HEK293 (cell line): ENCODE results near the gene ALOX15B.
"Not testable (repeated sequence)": the region's sequence is repeated elsewhere in the genome, so short reads cannot be mapped to it uniquely, and the experiment has no call there.

Experiments used
- CTCF ChIA-PET: fragments of 350-600 bp; formaldehyde crosslinking; extraction: SDS; loops from one replicate; lab custom pipeline; 2021; ENCODE audit warnings: antibody characterized with exemption; lab: Yijun Ruan, JAX
- POLR2A ChIA-PET: fragments of 300-600 bp; formaldehyde crosslinking; extraction: SDS; loops from one replicate; lab custom pipeline; 2020; ENCODE audit warnings: antibody characterized with exemption, inconsistent platforms; lab: Yijun Ruan, JAX
- H3K27ac ChIP-seq: fragments of 200-500 bp; sonication (Bioruptor generic); 2 replicates; pipeline ENCODE4 v1.5.1; 2014; ENCODE audit warnings: low read depth, low read length, control low read depth, inconsistent platforms; ENCODE audit errors: extremely low read depth
- H3K36me3 ChIP-seq, 2 experiments: fragments of 200-500 bp in 1 of 2; sonication (Bioruptor generic) in 1 of 2; 1 replicate in 1 of 2; 2 replicates in 1 of 2; pipeline ENCODE4 v1.5.1; 2014 to 2017; ENCODE audit warnings: inconsistent platforms in 2 of 2, low read length in 2 of 2; ENCODE audit not compliant: control insufficient read depth in 2 of 2, insufficient read depth in 1 of 2
- H3K4me1 ChIP-seq: fragments of 200-500 bp; sonication (Bioruptor generic); 2 replicates; pipeline ENCODE4 v1.5.1; 2014; ENCODE audit warnings: mild to moderate bottlenecking, low read length, inconsistent platforms; ENCODE audit not compliant: control insufficient read depth, insufficient read depth
- H3K4me3 ChIP-seq: 2 replicates; pipeline ENCODE4 v1.5.1; 2011; ENCODE audit warnings: low read depth, mild to moderate bottlenecking, control low read depth, low read length, moderate library complexity
- H3K9me3 ChIP-seq: fragments of 200-500 bp; sonication (Bioruptor generic); 2 replicates; pipeline ENCODE4 v1.5.1; 2014; ENCODE audit warnings: low read depth, low read length, inconsistent platforms; ENCODE audit not compliant: control insufficient read depth, insufficient read depth
- GLIS1 ChIP-seq: fragments of 450-650 bp; formaldehyde crosslinking; IDR thresholded peaks from 2 replicates; pipeline ENCODE4 v1.5.1; 2016; ENCODE audit warnings: missing biosample characterization, missing genetic modification characterization
- KLF7 ChIP-seq: fragments of 450-650 bp; formaldehyde crosslinking; IDR thresholded peaks from 2 replicates; pipeline ENCODE4 v1.5.1; 2016; ENCODE audit warnings: missing biosample characterization, missing genetic modification characterization, borderline replicate concordance
- REPIN1 ChIP-seq: fragments of 450-650 bp; formaldehyde crosslinking; IDR thresholded peaks from 2 replicates; pipeline ENCODE4 v1.5.1; 2017; ENCODE audit warnings: missing biosample characterization, missing genetic modification characterization, low read depth
- WT1 ChIP-seq: fragments of 450-650 bp; formaldehyde crosslinking; IDR thresholded peaks from 2 replicates; pipeline ENCODE4 v1.5.1; 2016; ENCODE audit warnings: missing biosample characterization, missing genetic modification characterization
- ZFP69B ChIP-seq: fragments of 450-650 bp; formaldehyde crosslinking; IDR thresholded peaks from 2 replicates; pipeline ENCODE4 v1.5.1; 2016; ENCODE audit warnings: missing biosample characterization, missing genetic modification characterization
- ZNF112 ChIP-seq: fragments of 450-650 bp; formaldehyde crosslinking; IDR thresholded peaks from 2 replicates; pipeline ENCODE4 v1.5.0; 2017; ENCODE audit warnings: missing biosample characterization, missing genetic modification characterization
- ZNF121 ChIP-seq: fragments of 450-650 bp; formaldehyde crosslinking; IDR thresholded peaks from 2 replicates; pipeline ENCODE4 v1.5.1; 2016; ENCODE audit warnings: missing biosample characterization, missing genetic modification characterization
- ZNF202 ChIP-seq: fragments of 450-650 bp; formaldehyde crosslinking; IDR thresholded peaks from 2 replicates; pipeline ENCODE4 v1.5.1; 2016; ENCODE audit warnings: missing biosample characterization, missing genetic modification characterization, borderline replicate concordance
- ZNF221 ChIP-seq: fragments of 450-650 bp; formaldehyde crosslinking; IDR thresholded peaks from 2 replicates; pipeline ENCODE4 v1.5.1; 2017; ENCODE audit warnings: missing biosample characterization, missing genetic modification characterization, borderline replicate concordance
- ZNF549 ChIP-seq: fragments of 450-650 bp; IDR thresholded peaks from 2 replicates; pipeline ENCODE4 v1.5.1; 2018; ENCODE audit warnings: missing biosample characterization, missing genetic modification characterization, mild to moderate bottlenecking, inconsistent platforms, moderate library complexity
- ZNF558 ChIP-seq: fragments of 450-650 bp; formaldehyde crosslinking; IDR thresholded peaks from 2 replicates; pipeline ENCODE4 v1.5.1; 2016; ENCODE audit warnings: missing biosample characterization, missing genetic modification characterization
- ZNF629 ChIP-seq: fragments of 450-650 bp; formaldehyde crosslinking; IDR thresholded peaks from 2 replicates; pipeline ENCODE4 v1.5.1; 2017; ENCODE audit warnings: missing biosample characterization, missing genetic modification characterization
- ZNF670 ChIP-seq: fragments of 450-650 bp; formaldehyde crosslinking; IDR thresholded peaks from 2 replicates; pipeline ENCODE4 v1.5.1; 2016; ENCODE audit warnings: missing biosample characterization, missing genetic modification characterization, low read depth
- ZNF837 ChIP-seq: fragments of 450-650 bp; formaldehyde crosslinking; IDR thresholded peaks from 2 replicates; pipeline ENCODE4 v1.5.1; 2016; ENCODE audit warnings: missing biosample characterization, missing genetic modification characterization
- ZSCAN23 ChIP-seq: fragments of 450-650 bp; formaldehyde crosslinking; IDR thresholded peaks from 2 replicates; pipeline ENCODE4 v1.5.1; 2016; ENCODE audit warnings: missing biosample characterization, missing genetic modification characterization
- TF ChIP-seq, protein P1 (sequence below): fragments of 450-650 bp; formaldehyde crosslinking; IDR thresholded peaks from 2 replicates; pipeline ENCODE4 v1.5.1; 2017; ENCODE audit warnings: missing biosample characterization, missing genetic modification characterization
- TF ChIP-seq, protein P2 (sequence below): fragments of 450-650 bp; formaldehyde crosslinking; IDR thresholded peaks from 2 replicates; pipeline ENCODE4 v1.5.1; 2016; ENCODE audit warnings: missing biosample characterization, missing genetic modification characterization
- TF ChIP-seq, protein P3 (sequence below): IDR thresholded peaks from 2 replicates; pipeline ENCODE4 v1.6.1; 2011; ENCODE audit warnings: mild to moderate bottlenecking, low read depth, low read length, borderline replicate concordance
- TF ChIP-seq, protein P4 (sequence below): fragments of 450-650 bp; formaldehyde crosslinking; IDR thresholded peaks from 2 replicates; pipeline ENCODE4 v1.5.1; 2016; ENCODE audit warnings: missing biosample characterization, missing genetic modification characterization

Gene ALOX15B

DNA sequence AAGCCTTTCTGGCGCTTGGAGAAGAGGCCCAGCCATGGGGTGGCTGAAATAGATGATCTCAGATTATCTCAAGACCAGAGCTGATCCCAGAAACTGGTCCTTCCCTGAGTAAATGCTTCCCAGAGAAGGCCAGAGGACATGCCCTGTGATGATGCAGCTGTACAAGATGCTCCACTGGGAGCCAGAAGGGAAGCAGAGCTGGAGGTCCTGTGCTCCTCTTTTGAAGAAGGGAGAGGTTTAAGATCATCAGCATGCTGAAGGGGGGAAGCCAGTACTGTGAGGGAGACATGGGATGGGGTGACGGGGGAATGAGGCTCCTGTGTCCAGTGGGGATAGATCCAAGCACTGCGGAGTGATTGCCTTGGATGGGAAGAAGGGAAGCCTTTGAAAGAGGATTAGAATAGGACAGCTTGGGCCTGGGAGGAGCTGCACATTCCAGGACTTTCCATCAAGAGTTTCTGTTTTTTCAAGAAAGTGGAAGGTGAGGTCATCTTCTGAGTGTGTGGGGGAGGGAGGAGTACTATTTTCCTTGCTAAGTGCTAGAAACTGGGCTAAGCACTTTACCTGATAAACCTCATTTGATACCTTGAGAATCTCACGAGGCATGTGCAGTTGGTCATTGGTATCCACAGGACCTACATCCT, 16.4 kb upstream of the ALOX15B start (continued):
- TF ChIP-seq, protein P1, sequence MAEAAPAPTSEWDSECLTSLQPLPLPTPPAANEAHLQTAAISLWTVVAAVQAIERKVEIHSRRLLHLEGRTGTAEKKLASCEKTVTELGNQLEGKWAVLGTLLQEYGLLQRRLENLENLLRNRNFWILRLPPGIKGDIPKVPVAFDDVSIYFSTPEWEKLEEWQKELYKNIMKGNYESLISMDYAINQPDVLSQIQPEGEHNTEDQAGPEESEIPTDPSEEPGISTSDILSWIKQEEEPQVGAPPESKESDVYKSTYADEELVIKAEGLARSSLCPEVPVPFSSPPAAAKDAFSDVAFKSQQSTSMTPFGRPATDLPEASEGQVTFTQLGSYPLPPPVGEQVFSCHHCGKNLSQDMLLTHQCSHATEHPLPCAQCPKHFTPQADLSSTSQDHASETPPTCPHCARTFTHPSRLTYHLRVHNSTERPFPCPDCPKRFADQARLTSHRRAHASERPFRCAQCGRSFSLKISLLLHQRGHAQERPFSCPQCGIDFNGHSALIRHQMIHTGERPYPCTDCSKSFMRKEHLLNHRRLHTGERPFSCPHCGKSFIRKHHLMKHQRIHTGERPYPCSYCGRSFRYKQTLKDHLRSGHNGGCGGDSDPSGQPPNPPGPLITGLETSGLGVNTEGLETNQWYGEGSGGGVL (tag by site-specific recombination), result peak; percentile 27; the same call in 1 of the 2 replicates
- TF ChIP-seq ZNF629 (tag by site-specific recombination) (0 out of 2 replicates have a peak, but pooled peaks have one; percentile 13), ZNF670 (no peak), REPIN1 (tag by site-specific recombination) (no peak), WT1 (tag by site-specific recombination) (no peak), ZNF837 (tag by site-specific recombination) (no peak), ZNF221 (tag by site-specific recombination) (no peak), ZNF549 (tag by site-specific recombination) (no peak), ZNF558 (tag by site-specific recombination) (no peak), ZSCAN23 (tag by site-specific recombination) (no peak)
- TF ChIP-seq, protein P2, sequence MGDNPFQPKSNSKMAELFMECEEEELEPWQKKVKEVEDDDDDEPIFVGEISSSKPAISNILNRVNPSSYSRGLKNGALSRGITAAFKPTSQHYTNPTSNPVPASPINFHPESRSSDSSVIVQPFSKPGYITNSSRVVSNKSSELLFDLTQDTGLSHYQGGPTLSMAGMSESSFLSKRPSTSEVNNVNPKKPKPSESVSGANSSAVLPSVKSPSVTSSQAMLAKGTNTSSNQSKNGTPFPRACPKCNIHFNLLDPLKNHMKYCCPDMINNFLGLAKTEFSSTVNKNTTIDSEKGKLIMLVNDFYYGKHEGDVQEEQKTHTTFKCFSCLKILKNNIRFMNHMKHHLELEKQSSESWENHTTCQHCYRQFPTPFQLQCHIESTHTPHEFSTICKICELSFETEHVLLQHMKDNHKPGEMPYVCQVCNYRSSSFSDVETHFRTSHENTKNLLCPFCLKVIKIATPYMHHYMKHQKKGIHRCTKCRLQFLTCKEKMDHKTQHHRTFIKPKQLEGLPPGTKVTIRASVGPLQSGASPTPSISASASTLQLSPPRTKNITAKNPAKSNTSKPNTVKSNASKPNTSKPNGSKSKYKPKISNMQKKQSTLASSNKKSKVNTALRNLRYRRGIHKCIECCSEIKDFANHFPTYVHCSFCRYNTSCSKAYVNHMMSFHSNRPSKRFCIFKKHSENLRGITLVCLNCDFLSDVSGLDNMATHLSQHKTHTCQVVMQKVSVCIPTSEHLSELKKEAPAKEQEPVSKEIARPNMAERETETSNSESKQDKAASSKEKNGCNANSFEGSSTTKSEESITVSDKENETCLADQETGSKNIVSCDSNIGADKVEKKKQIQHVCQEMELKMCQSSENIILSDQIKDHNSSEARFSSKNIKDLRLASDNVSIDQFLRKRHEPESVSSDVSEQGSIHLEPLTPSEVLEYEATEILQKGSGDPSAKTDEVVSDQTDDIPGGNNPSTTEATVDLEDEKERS (tag by site-specific recombination), result no peak
- TF ChIP-seq, protein P3, sequence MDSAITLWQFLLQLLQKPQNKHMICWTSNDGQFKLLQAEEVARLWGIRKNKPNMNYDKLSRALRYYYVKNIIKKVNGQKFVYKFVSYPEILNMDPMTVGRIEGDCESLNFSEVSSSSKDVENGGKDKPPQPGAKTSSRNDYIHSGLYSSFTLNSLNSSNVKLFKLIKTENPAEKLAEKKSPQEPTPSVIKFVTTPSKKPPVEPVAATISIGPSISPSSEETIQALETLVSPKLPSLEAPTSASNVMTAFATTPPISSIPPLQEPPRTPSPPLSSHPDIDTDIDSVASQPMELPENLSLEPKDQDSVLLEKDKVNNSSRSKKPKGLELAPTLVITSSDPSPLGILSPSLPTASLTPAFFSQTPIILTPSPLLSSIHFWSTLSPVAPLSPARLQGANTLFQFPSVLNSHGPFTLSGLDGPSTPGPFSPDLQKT, result no peak
- TF ChIP-seq, protein P4, sequence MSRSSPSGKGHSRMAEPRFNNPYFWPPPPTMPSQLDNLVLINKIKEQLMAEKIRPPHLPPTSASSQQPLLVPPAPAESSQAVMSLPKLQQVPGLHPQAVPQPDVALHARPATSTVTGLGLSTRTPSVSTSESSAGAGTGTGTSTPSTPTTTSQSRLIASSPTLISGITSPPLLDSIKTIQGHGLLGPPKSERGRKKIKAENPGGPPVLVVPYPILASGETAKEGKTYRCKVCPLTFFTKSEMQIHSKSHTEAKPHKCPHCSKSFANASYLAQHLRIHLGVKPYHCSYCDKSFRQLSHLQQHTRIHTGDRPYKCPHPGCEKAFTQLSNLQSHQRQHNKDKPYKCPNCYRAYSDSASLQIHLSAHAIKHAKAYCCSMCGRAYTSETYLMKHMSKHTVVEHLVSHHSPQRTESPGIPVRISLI (tag by site-specific recombination), result no peak

DNA sequence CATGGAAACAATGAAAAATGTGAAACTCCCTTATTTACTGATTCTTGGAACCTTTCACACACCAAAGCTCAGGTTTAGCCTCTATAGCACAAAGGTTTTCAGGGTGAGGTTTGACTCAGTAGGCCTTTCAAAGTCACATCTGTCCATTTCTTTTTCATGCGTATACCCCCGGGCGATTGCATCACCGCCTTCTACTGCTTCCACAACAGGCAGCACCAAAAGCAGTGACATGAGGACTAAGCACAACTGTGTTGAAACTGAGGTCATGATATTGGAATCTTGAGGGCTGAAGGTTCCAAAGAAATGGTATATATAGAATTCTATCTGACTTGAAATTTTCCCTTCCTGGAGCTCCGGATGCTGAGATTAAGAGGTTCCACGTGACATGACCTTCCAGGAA, 14.7 kb upstream of the ALOX15B start:
- not testable (repeated sequence) for H3K27ac ChIP-seq, H3K4me1 ChIP-seq, H3K36me3 ChIP-seq, H3K4me3 ChIP-seq, H3K9me3 ChIP-seq
- ChIA-PET CTCF (interaction anchor here (0.6 to 3.1 kb wide), 5 partner anchors 8 to 123 kb away, joined by 3 to 15 read pairs (median 3); no protein-coding TSS in a partner anchor), POLR2A (interaction anchor here (0.7 kb wide), 1 partner anchor 180 kb away, joined by 3 read pairs; no protein-coding TSS in a partner anchor)

DNA sequence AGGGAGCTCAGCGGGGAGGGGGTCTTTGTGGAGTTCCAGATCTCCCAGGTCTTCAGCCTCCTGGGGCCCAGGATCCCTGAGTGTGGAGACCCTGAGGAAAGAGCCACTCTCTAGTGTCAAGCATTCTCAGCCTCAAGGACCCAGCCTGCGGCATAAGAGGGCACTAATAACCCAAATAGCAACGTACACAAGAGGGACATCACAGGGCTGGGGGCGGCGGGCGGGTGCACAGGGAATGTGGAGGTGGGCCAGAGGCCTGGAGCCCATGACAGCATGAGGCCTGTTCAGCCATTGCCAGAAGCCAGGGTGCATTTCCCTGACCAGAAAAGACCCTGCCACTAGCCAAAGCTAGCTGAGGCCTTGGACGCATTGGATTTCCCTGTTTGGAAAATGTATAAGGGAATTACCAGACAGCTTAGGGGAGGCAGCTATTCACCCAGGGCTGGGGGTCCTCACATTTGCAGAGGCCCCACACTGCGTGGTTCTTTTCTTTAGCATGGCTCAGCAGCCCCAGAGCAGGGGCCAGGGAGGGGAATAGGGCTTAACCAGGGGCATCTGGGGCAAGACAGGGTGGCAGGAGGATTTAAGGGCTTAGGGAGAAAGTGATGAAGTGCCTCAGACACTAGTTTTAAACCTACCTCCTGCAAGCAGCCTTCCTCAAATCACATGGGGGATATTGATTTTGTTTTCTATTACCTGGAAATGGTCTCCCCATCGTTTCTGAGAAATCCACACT, 13.5 kb upstream of the ALOX15B start:
- ChIA-PET POLR2A (interaction anchor here (0.7 kb wide), 1 partner anchor 181 kb away, joined by 3 read pairs; no protein-coding TSS in a partner anchor), CTCF (interaction anchor here (1.2 to 3.1 kb wide), 5 partner anchors 8 to 35 kb away, joined by 3 to 15 read pairs (median 3); no protein-coding TSS in a partner anchor)
- TF ChIP-seq ZFP69B (tag by site-specific recombination), result no peak
- no peak for TF ChIP-seq ZNF112 (tag by site-specific recombination)
- TF ChIP-seq KLF7 (tag by site-specific recombination), result no peak
- TF ChIP-seq GLIS1, result no peak
- TF ChIP-seq ZNF202, result no peak
- no peak for TF ChIP-seq ZNF121
- no peak overlapping the region for H3K4me3 ChIP-seq
- H3K36me3 ChIP-seq, result no peaks in the 10 kb centered on the region
- H3K9me3 ChIP-seq, result no peaks in the 10 kb centered on the region
- H3K4me1 ChIP-seq, result no peaks in the 10 kb centered on the region
- no peak overlapping the region for H3K27ac ChIP-seq
